Liver (tissue), 9 donors: ENCODE data around the gene RELCH. TPM values are rescaled to one million over a fixed set of nuclear protein-coding genes. Genes with fewer than 3 reads are reported as not detected.

Source experiments
- DNase-seq: peaks from one replicate; pipeline ENCODE4 v3.0.0-alpha.2; 2017; ENCODE audit warnings: low spot score
- H3K27ac ChIP-seq, 2 donors: one replicate each; pipeline ENCODE4 v1.7.0; 2013; ENCODE audit warnings: inconsistent platforms in 2 of 2, low read length in 2 of 2, control low read depth in 1 of 2, low read depth in 1 of 2, mild to moderate bottlenecking in 1 of 2
- H3K27me3 ChIP-seq, 4 donors: one replicate each; pipeline versions ENCODE4 v1.6.1 to v1.7.0; 2013; ENCODE audit warnings: low read length in 3 of 4, inconsistent platforms in 1 of 4, mild to moderate bottlenecking in 1 of 4, moderate library complexity in 1 of 4; ENCODE audit not compliant: control insufficient read depth in 4 of 4, insufficient read depth in 4 of 4
- H3K36me3 ChIP-seq, 4 donors: one replicate each; pipeline versions ENCODE4 v1.6.1 to v1.7.0; 2013; ENCODE audit warnings: low read length in 3 of 4, mild to moderate bottlenecking in 3 of 4, low read depth in 1 of 4, moderate library complexity in 1 of 4; ENCODE audit not compliant: control insufficient read depth in 4 of 4, insufficient read depth in 3 of 4
- H3K4me1 ChIP-seq, 4 donors: one replicate each; pipeline versions ENCODE4 v1.6.1 to v1.7.0; 2013; ENCODE audit warnings: low read length in 3 of 4, mild to moderate bottlenecking in 3 of 4, moderate library complexity in 1 of 4; ENCODE audit not compliant: control insufficient read depth in 4 of 4, insufficient read depth in 4 of 4
- H3K4me3 ChIP-seq, 3 donors: one replicate each; pipeline versions ENCODE4 v1.6.1 to v1.7.0; 2013; ENCODE audit warnings: low read length in 3 of 3, control low read depth in 1 of 3, low read depth in 1 of 3, mild to moderate bottlenecking in 1 of 3
- H3K9ac ChIP-seq, 2 donors: one replicate each; pipeline ENCODE4 v1.7.0; 2013; ENCODE audit warnings: low read length in 2 of 2, mild to moderate bottlenecking in 2 of 2, moderate library complexity in 2 of 2, control low read depth in 1 of 2, low read depth in 1 of 2
- H3K9me3 ChIP-seq, 4 donors: one replicate each; pipeline versions ENCODE4 v1.6.1 to v1.7.0; 2013; ENCODE audit warnings: low read length in 3 of 4; ENCODE audit not compliant: control insufficient read depth in 4 of 4
- EGR1 ChIP-seq, 2 donors: IDR thresholded peaks; 2 replicates each; pipeline ENCODE4 v1.6.1; 2016 to 2018; ENCODE audit warnings: antibody characterized with exemption in 2 of 2, low read depth in 2 of 2
- FOXA1 ChIP-seq: IDR thresholded peaks from 2 replicates; pipeline ENCODE4 v1.6.1; 2016; ENCODE audit warnings: antibody characterized with exemption
- FOXA2 ChIP-seq: IDR thresholded peaks from 2 replicates; pipeline ENCODE4 v1.6.1; 2016; ENCODE audit warnings: antibody characterized with exemption
- GABPA ChIP-seq, 2 donors: IDR thresholded peaks in 1 of 2; conservative IDR thresholded peaks in 1 of 2; 2 replicates each; pipeline ENCODE4 v1.6.1; 2016; ENCODE audit warnings: antibody characterized with exemption in 2 of 2, mild to moderate bottlenecking in 1 of 2, moderate library complexity in 1 of 2
- HNF4A ChIP-seq, 2 donors: conservative IDR thresholded peaks; 2 replicates each; pipeline ENCODE4 v1.6.1; 2016; ENCODE audit warnings: antibody characterized with exemption in 2 of 2, mild to moderate bottlenecking in 2 of 2
- HNF4G ChIP-seq: IDR thresholded peaks from 2 replicates; pipeline ENCODE4 v1.6.1; 2016; ENCODE audit warnings: antibody characterized with exemption
- JUND ChIP-seq, 2 donors: IDR thresholded peaks; 2 replicates each; pipeline ENCODE4 v1.6.1; 2016; ENCODE audit warnings: antibody characterized with exemption in 2 of 2
- MAX ChIP-seq: IDR thresholded peaks from 2 replicates; pipeline ENCODE4 v1.6.1; 2016; ENCODE audit warnings: antibody characterized with exemption
- NR2F2 ChIP-seq: IDR thresholded peaks from 2 replicates; pipeline ENCODE4 v1.6.1; 2016; ENCODE audit warnings: antibody characterized with exemption
- RAD21 ChIP-seq, 2 donors: IDR thresholded peaks; 2 replicates each; pipeline ENCODE4 v1.6.1; 2016; ENCODE audit warnings: antibody characterized with exemption in 2 of 2, mild to moderate bottlenecking in 2 of 2
- RXRA ChIP-seq, 2 donors: IDR thresholded peaks; 2 replicates each; pipeline ENCODE4 v1.6.1; 2017 to 2018; ENCODE audit warnings: antibody characterized with exemption in 2 of 2, mild to moderate bottlenecking in 1 of 2
- SP1 ChIP-seq: IDR thresholded peaks from 2 replicates; pipeline ENCODE4 v1.6.1; 2018; ENCODE audit warnings: antibody characterized with exemption, mild to moderate bottlenecking
- TAF1 ChIP-seq: conservative IDR thresholded peaks from 2 replicates; pipeline ENCODE4 v1.6.1; 2016; ENCODE audit warnings: antibody characterized with exemption, mild to moderate bottlenecking
- YY1 ChIP-seq: IDR thresholded peaks from 2 replicates; pipeline ENCODE4 v1.6.1; 2016; ENCODE audit warnings: antibody characterized with exemption, mild to moderate bottlenecking
- ZBTB33 ChIP-seq: IDR thresholded peaks from 2 replicates; pipeline ENCODE4 v1.6.1; 2016; ENCODE audit warnings: antibody characterized with exemption
- WGBS: extraction: QIAGEN DNeasy Blood & Tissue Kit; methylation state at CpG from one replicate; pipeline ENCODE4 v1.1.7; 2013; 5-methylcytosine and 5-hydroxymethylcytosine counted together
- polyA plus RNA-seq, 2 donors: library from polyadenylated mRNA; stranded (reverse) in 1 of 2; unstranded in 1 of 2; fragments of 200-250 nt in 1 of 2; fragments of >200 nt in 1 of 2; fragmentation: Nextera tagmentation in 1 of 2; extraction: Ambion mirVana in 1 of 2; gene quantifications; one replicate each; pipeline versions ENCODE4 v1.2.1 to v1.2.3, GENCODE V29; 2013 to 2015
- total RNA-seq, 2 donors: library from RNA; depleted of rRNA; stranded (reverse); fragments of >200 nt; gene quantifications; one replicate each; pipeline ENCODE4 v1.2.3, GENCODE V29; 2014
- TF ChIP-seq, protein P1 (sequence below): fragments of 150-350 bp; IDR thresholded peaks from 2 replicates; pipeline ENCODE4 v1.5.1; 2017; ENCODE audit warnings: improper control_type of control experiment, low read depth, low read length; ENCODE audit not compliant: missing input control
- TF ChIP-seq, protein P2 (sequence below): IDR thresholded peaks from 2 replicates; pipeline ENCODE4 v1.6.1; 2016; ENCODE audit warnings: antibody characterized with exemption, mild to moderate bottlenecking
- TF ChIP-seq, protein P3 (sequence below): IDR thresholded peaks from 2 replicates; pipeline ENCODE4 v1.6.1; 2016; ENCODE audit warnings: antibody characterized with exemption
- donor health status: healthy.
- donor health status: healthy.
- donor health status: healthy.
- donor health status: healthy.
- donor health status: healthy.

RELCH gene
- total and polyA plus RNA-seq, 4 donors, result 4.3 to 21.7 (median 11.0) TPM

DNA sequence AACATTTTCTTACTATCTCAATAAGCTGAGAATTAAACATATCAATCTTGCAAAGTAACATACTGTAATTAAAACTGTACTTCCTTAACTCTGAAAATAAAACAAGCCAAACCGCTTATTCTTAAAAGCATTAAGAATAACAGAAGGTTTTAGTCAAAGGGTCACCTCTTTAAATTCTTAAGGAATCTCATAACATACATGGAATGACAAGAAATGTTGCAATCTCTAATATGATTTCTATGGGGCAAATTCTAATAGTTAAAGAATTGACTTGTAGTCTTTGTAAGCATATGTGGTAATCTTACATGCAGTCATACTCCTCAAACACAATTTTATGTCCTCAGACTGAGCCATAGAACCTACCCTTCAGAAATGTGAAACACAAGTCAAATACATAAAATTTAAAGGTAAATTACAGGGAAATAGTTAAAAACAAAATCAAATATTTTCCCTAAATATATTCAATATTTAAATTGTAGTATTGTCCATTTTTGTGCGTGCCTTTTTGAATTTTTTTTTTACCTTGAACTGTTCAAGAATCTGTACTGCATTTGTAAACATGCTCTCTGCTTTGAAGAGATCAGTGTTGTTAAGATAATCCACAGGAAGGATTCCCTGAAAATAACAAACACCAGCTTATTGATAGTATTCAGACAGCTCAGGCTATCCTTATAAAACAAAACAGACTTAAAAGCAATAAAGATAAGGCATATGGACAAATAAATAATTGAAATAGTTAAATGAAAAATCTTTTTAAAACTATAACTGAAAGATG, 48.4 kb upstream of the RELCH start:
- no peak for DNase-seq
- WGBS, result 93% methylated on average over 2 of the region's 2 CpGs
- Histone ChIP-seq H3K9me3 (no peaks in the 10 kb centered on the region), H3K4me1 (no peaks in the 10 kb centered on the region), H3K27ac (no peak overlapping the region), H3K27me3 (no peaks in the 10 kb centered on the region), H3K36me3 (peaks cover 3 to 11% (median 6%) of the 10 kb centered on the region in 4 donors), H3K4me3 (no peak overlapping the region), H3K9ac (no peak overlapping the region)
- TF ChIP-seq EGR1 (IDR thresholded peaks at IDR 0.05; ENCODE audit: low read depth in 2 of 2) (no peak), HNF4A (conservative IDR thresholded peaks at IDR 0.05) (no peak)

GRCh38 chr18:62140259-62140658, 46.8 kb upstream of the RELCH start:
- H3K4me1 ChIP-seq, result no peaks in the 10 kb centered on the region
- no peak overlapping the region for H3K9ac ChIP-seq
- 47% methylated on average over 1 of the region's 1 CpG for WGBS
- no peaks in the 10 kb centered on the region for H3K9me3 ChIP-seq
- no peak for DNase-seq
- H3K36me3 ChIP-seq, result peaks cover 3 to 12% (median 8%) of the 10 kb centered on the region in 4 donors
- TF ChIP-seq RAD21 (IDR thresholded peaks at IDR 0.05) (no peak), EGR1 (IDR thresholded peaks at IDR 0.05; ENCODE audit: low read depth in 2 of 2) (no peak), FOXA1 (no peak), GABPA (IDR thresholded peaks at IDR 0.05 in 1 of 2, conservative IDR thresholded peaks at IDR 0.05 in 1 of 2) (no peak), TAF1 (no peak), SP1 (no peak), HNF4G (no peak), FOXA2 (no peak), YY1 (no peak), RXRA (IDR thresholded peaks at IDR 0.05) (no peak), ZBTB33 (no peak), NR2F2 (no peak), MAX (no peak), JUND (IDR thresholded peaks at IDR 0.05) (no peak)
- TF ChIP-seq, protein P1, sequence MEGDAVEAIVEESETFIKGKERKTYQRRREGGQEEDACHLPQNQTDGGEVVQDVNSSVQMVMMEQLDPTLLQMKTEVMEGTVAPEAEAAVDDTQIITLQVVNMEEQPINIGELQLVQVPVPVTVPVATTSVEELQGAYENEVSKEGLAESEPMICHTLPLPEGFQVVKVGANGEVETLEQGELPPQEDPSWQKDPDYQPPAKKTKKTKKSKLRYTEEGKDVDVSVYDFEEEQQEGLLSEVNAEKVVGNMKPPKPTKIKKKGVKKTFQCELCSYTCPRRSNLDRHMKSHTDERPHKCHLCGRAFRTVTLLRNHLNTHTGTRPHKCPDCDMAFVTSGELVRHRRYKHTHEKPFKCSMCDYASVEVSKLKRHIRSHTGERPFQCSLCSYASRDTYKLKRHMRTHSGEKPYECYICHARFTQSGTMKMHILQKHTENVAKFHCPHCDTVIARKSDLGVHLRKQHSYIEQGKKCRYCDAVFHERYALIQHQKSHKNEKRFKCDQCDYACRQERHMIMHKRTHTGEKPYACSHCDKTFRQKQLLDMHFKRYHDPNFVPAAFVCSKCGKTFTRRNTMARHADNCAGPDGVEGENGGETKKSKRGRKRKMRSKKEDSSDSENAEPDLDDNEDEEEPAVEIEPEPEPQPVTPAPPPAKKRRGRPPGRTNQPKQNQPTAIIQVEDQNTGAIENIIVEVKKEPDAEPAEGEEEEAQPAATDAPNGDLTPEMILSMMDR, result no peak
- TF ChIP-seq, protein P2, sequence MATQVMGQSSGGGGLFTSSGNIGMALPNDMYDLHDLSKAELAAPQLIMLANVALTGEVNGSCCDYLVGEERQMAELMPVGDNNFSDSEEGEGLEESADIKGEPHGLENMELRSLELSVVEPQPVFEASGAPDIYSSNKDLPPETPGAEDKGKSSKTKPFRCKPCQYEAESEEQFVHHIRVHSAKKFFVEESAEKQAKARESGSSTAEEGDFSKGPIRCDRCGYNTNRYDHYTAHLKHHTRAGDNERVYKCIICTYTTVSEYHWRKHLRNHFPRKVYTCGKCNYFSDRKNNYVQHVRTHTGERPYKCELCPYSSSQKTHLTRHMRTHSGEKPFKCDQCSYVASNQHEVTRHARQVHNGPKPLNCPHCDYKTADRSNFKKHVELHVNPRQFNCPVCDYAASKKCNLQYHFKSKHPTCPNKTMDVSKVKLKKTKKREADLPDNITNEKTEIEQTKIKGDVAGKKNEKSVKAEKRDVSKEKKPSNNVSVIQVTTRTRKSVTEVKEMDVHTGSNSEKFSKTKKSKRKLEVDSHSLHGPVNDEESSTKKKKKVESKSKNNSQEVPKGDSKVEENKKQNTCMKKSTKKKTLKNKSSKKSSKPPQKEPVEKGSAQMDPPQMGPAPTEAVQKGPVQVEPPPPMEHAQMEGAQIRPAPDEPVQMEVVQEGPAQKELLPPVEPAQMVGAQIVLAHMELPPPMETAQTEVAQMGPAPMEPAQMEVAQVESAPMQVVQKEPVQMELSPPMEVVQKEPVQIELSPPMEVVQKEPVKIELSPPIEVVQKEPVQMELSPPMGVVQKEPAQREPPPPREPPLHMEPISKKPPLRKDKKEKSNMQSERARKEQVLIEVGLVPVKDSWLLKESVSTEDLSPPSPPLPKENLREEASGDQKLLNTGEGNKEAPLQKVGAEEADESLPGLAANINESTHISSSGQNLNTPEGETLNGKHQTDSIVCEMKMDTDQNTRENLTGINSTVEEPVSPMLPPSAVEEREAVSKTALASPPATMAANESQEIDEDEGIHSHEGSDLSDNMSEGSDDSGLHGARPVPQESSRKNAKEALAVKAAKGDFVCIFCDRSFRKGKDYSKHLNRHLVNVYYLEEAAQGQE, result no peak
- TF ChIP-seq, protein P3, sequence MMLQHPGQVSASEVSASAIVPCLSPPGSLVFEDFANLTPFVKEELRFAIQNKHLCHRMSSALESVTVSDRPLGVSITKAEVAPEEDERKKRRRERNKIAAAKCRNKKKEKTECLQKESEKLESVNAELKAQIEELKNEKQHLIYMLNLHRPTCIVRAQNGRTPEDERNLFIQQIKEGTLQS, result no peak
- no peaks in the 10 kb centered on the region for H3K27me3 ChIP-seq
- no peak overlapping the region for H3K27ac ChIP-seq
- no peak overlapping the region for H3K4me3 ChIP-seq
